Suprapubic skin (tissue), 3 donors: ENCODE data around the gene PDGFRA.

Experiments used
- EP300 ChIP-seq: sonication (generic); formaldehyde crosslinking; IDR thresholded peaks from one replicate; pipeline ENCODE4 v1.6.1; 2017; ENCODE audit warnings: antibody characterized with exemption
- TF ChIP-seq, protein P1 (sequence below), 2 donors: fragments of 200-600 bp in 1 of 2; fragments of 450-650 bp in 1 of 2; sonication (generic) in 1 of 2; IDR thresholded peaks; one replicate each; pipeline ENCODE4 v1.5.1; 2016 to 2019; ENCODE audit warnings: antibody characterized with exemption in 2 of 2, mild to moderate bottlenecking in 1 of 2, moderate library complexity in 1 of 2

DNA sequence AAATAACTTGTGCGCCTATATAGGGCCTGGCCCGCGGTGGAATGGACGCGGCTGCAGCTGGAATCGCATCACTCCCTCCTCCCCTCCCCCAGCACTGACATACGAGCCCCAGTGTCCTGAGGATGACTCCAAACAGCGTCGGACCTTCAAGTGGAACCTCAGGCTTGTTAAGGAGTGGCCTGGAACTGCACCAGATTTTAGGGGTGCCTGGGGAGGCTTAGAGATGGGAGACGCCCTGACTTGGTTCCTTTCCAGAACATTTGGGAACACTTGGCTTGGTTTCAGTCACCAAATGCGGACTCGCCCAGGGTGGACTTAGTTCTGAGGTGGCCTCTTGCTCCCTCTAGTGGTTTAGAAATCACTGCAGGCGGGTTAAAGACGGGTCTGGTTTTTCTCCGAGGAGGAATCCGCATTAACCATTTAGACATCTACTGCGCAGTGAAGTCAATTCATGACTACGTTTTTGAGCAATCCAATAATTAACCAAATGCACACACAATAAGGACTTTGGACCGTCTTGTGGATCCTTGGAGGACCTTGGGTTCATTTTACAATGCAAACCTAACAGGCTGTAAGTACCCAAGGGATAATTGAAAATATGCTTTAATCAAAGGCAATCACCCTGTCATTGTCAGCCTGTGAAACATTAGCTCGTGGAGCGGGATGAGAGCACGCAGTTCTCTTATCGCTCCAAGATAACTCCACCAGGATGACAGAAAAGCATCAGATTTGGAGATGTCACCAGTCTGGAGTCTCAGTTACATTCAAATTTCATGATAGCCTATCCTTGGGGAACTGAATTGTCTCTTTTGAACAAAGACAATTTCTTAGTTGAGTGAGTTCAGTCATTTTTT lies 11.2 kb upstream of the PDGFRA start:
- TF ChIP-seq, protein P1, sequence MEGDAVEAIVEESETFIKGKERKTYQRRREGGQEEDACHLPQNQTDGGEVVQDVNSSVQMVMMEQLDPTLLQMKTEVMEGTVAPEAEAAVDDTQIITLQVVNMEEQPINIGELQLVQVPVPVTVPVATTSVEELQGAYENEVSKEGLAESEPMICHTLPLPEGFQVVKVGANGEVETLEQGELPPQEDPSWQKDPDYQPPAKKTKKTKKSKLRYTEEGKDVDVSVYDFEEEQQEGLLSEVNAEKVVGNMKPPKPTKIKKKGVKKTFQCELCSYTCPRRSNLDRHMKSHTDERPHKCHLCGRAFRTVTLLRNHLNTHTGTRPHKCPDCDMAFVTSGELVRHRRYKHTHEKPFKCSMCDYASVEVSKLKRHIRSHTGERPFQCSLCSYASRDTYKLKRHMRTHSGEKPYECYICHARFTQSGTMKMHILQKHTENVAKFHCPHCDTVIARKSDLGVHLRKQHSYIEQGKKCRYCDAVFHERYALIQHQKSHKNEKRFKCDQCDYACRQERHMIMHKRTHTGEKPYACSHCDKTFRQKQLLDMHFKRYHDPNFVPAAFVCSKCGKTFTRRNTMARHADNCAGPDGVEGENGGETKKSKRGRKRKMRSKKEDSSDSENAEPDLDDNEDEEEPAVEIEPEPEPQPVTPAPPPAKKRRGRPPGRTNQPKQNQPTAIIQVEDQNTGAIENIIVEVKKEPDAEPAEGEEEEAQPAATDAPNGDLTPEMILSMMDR (IDR thresholded peaks at IDR 0.05) = peak; percentile 86 to 92
- no peak for TF ChIP-seq EP300
